Measurements from ENCODE around the gene LPAR5. TPM values are rescaled to one million over a fixed set of nuclear protein-coding genes. Genes with fewer than 3 reads are reported as not detected.

LPAR5 gene
- total and polyA plus RNA-seq, 2 of the 8 experiments (the other 6 are each of a cell fraction or from before 2014, with no cell fraction given) = 0.22 to 0.24 TPM

- no peak for TF ChIP-seq CTBP2 (IDR thresholded peaks at IDR 0.05; ENCODE audit: borderline replicate concordance, insufficient read depth, insufficient read length, low read length)
These were observed 344 bp downstream of the LPAR5 start (continued) for GRCh38 chr12:6635375-6635855.

Data from H1 (cell line).